Natural killer cell (primary cell): ENCODE data around the gene TMEM271. TPM values are rescaled to one million over a fixed set of nuclear protein-coding genes. Genes with fewer than 3 reads are reported as not detected.

Experiments used
- ATAC-seq, 3 donors: fragments of 150-1000 bp in 2 of 3; fragments of 200-7000 bp in 1 of 3; cut with Tn5 transposase; 1 replicate in 1 of 3; 2 replicates in 2 of 3; pipeline ENCODE4 v1.10.0; 2021; ENCODE audit warnings: mild to moderate bottlenecking in 2 of 3, moderate library complexity in 2 of 3
- DNase-seq, 2 donors: peaks; one replicate each; pipeline versions ENCODE4 v3.0.0 to v3.0.0-alpha.2; 2013 to 2021; ENCODE audit warnings: mixed read lengths in 1 of 2
- H3K27ac ChIP-seq: one replicate; pipeline ENCODE4 v1.5.1; 2013; ENCODE audit warnings: mild to moderate bottlenecking, low read length
- H3K27me3 ChIP-seq: one replicate; pipeline ENCODE4 v1.6.1; 2013; ENCODE audit warnings: low read length; ENCODE audit not compliant: control insufficient read depth, insufficient read depth
- H3K36me3 ChIP-seq: one replicate; pipeline ENCODE4 v1.6.1; 2013; ENCODE audit warnings: low read length; ENCODE audit not compliant: control insufficient read depth, insufficient read depth
- H3K4me1 ChIP-seq: one replicate; pipeline ENCODE4 v1.6.1; 2013; ENCODE audit warnings: low read length; ENCODE audit not compliant: control insufficient read depth, insufficient read depth
- H3K4me3 ChIP-seq: one replicate; pipeline ENCODE4 v1.5.1; 2013; ENCODE audit warnings: low read length
- H3K9me3 ChIP-seq: one replicate; pipeline ENCODE4 v1.6.1; 2013; ENCODE audit warnings: low read length; ENCODE audit not compliant: control insufficient read depth, insufficient read depth
- H3K27ac Mint-ChIP-seq, 2 donors: one replicate each; pipeline ENCODE4 v1.8.0; 2022; ENCODE audit warnings: mild to moderate bottlenecking in 2 of 2, mixed read lengths in 2 of 2, moderate library complexity in 1 of 2
- H3K27me3 Mint-ChIP-seq, 2 donors: one replicate each; pipeline ENCODE4 v1.8.0; 2022; ENCODE audit warnings: low read depth in 2 of 2, mixed read lengths in 2 of 2
- H3K36me3 Mint-ChIP-seq: one replicate; pipeline ENCODE4 v1.8.0; 2022; ENCODE audit warnings: mixed read lengths
- H3K4me1 Mint-ChIP-seq, 2 donors: one replicate each; pipeline ENCODE4 v1.8.0; 2022; ENCODE audit warnings: mixed read lengths in 2 of 2
- H3K4me3 Mint-ChIP-seq: one replicate; pipeline ENCODE4 v1.8.0; 2022; ENCODE audit warnings: mild to moderate bottlenecking, moderate library complexity, mixed read lengths
- H3K9me3 Mint-ChIP-seq, 2 donors: one replicate each; pipeline ENCODE4 v1.8.0; 2022; ENCODE audit warnings: mixed read lengths in 2 of 2
- WGBS: methylation state at CpG from one replicate; pipeline ENCODE4 v1.1.7; 2013; ENCODE audit warnings: missing lambda C conversion rate; ENCODE audit not compliant: insufficient coverage; 5-methylcytosine and 5-hydroxymethylcytosine counted together
- intact Hi-C: fragments of 100-400 bp; cut with micrococcal nuclease; formaldehyde crosslinking; loops from one replicate; pipeline ENCODE4 v1.14.2; 2022
- total RNA-seq, 4 donors: library from RNA; stranded (reverse); fragments of 120-200 nt in 1 of 4; gene quantifications; one replicate each; pipeline versions ENCODE4 v1.2.3 to v1.2.4, GENCODE V29; 2013 to 2022
- TF ChIP-seq, protein P1 (sequence below): fragments of 200-600 bp; IDR thresholded peaks from one replicate; pipeline ENCODE4 v1.8.0; 2022; ENCODE audit warnings: antibody characterized with exemption

The TMEM271 gene
- total RNA-seq, 3 donors from 2014 or later (not counting 1 experiment from before 2014, with no cell fraction given), result not detected

DNA sequence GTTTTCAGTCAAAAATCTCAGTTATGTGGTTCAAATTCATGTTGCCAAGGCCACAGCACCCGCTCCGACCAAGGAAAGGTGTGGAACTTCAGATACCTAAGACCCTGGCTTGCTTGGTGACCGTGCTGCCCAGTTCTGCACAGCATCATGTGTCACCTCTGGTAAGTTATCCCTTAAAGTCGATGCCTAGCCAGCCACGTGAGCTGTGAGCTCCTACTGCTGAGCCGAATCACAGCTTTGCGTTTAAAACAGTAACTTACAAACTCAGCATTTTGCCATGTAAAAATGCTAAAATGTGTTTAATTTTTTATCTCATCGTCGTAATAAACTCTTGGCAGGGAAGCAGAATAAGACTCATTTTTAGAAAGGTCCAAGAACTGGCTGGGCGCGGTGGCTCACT lies 5.3 kb downstream of the TMEM271 start:
- no peaks in the 10 kb centered on the region for H3K9me3 ChIP-seq
- 93% methylated on average over 11 of the region's 11 CpGs for WGBS
- TF ChIP-seq, protein P1, sequence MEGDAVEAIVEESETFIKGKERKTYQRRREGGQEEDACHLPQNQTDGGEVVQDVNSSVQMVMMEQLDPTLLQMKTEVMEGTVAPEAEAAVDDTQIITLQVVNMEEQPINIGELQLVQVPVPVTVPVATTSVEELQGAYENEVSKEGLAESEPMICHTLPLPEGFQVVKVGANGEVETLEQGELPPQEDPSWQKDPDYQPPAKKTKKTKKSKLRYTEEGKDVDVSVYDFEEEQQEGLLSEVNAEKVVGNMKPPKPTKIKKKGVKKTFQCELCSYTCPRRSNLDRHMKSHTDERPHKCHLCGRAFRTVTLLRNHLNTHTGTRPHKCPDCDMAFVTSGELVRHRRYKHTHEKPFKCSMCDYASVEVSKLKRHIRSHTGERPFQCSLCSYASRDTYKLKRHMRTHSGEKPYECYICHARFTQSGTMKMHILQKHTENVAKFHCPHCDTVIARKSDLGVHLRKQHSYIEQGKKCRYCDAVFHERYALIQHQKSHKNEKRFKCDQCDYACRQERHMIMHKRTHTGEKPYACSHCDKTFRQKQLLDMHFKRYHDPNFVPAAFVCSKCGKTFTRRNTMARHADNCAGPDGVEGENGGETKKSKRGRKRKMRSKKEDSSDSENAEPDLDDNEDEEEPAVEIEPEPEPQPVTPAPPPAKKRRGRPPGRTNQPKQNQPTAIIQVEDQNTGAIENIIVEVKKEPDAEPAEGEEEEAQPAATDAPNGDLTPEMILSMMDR, result no peak
- no peaks in the 10 kb centered on the region for H3K4me1 ChIP-seq
- no peak for ATAC-seq
- Mint-ChIP-seq H3K9me3 (no peaks in the 10 kb centered on the region), H3K36me3 (no peaks in the 10 kb centered on the region), H3K27ac (no peak overlapping the region), H3K4me1 (no peaks in the 10 kb centered on the region), H3K4me3 (no peak overlapping the region), H3K27me3 (peaks cover 27 to 36% of the 10 kb centered on the region in 2 donors)
- intact Hi-C loops, result no loop called here
- no peaks in the 10 kb centered on the region for H3K36me3 ChIP-seq
- no peak for DNase-seq
- H3K4me3 ChIP-seq, result no peak overlapping the region
- no peak overlapping the region for H3K27ac ChIP-seq
- peaks cover 20% of the 10 kb centered on the region for H3K27me3 ChIP-seq

DNA sequence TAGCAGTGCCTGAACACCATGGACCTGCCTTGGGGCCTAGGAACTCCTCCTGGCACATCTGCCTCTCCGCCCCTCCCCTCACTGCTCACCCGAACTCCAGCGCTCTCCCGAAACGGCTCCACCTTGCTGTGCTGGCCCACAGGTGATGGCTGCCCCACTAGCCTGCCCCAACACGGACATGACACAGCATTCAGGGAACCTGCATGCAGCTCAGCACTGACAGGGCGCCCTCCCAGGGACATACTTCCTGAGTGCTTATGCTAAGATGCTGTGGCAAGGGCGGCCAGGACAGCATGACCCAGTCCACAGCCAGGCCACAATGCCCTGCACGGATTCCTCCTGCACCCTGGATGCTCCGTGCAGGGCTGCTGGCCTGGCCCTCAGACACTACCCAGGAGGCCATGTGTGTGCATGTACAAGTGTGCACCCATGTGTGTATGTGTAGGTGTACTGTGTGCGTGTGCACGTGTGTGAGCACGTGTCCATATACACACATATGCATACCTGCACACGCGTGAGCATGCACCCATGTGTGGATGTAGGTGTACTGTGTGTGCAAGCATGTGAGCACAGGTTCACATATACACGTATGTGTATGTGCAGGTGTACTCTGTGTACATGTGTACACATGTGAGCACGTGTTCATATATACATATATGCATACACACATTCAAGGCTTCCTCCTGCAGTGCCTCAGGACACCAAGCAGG lies 6.0 kb downstream of the TMEM271 start:
- H3K4me3 Mint-ChIP-seq, result no peak overlapping the region
- H3K27me3 ChIP-seq, result peaks cover 20% of the 10 kb centered on the region
- ATAC-seq (peak in 1 of 3 donors; percentile 30), DNase-seq (no peak)
- H3K4me3 ChIP-seq, result no peak overlapping the region
- H3K27ac Mint-ChIP-seq, result no peak overlapping the region
- H3K27ac ChIP-seq, result no peak overlapping the region
- no peaks in the 10 kb centered on the region for H3K9me3 ChIP-seq
- H3K36me3 ChIP-seq, result no peaks in the 10 kb centered on the region
- no peaks in the 10 kb centered on the region for H3K4me1 ChIP-seq
- H3K4me1 Mint-ChIP-seq, result no peaks in the 10 kb centered on the region
- H3K27me3 Mint-ChIP-seq, result peaks cover 27 to 36% of the 10 kb centered on the region in 2 donors
- 77% methylated on average over 10 of the region's 17 CpGs for WGBS
- intact Hi-C loops, result no loop called here
- peaks cover 2% of the 10 kb centered on the region in 2 donors for H3K9me3 Mint-ChIP-seq
- TF ChIP-seq, protein P1, result no peak
- H3K36me3 Mint-ChIP-seq, result no peaks in the 10 kb centered on the region

DNA sequence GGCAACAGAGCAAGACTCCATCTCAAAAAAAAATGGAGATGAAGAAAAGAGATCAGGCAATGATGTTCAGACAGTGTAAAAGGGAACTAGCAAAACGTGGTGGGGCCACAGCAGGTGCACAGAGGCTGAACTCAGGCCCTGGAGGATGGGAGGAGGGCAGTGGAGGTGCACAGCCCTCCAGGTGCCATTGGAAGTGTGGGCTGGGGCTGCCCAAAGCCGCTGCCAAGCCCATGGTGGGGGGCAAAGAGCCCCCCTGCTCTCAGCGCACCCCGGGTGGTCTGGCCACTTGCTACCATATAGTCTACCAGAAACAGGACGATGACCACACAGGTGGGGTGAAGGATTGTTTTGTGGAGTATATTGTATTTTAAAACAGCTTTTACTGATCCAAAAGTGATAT lies 7.1 kb downstream of the TMEM271 start:
- Histone ChIP-seq H3K4me3 (no peak overlapping the region), H3K9me3 (no peaks in the 10 kb centered on the region), H3K4me1 (no peaks in the 10 kb centered on the region), H3K36me3 (no peaks in the 10 kb centered on the region), H3K27me3 (peaks cover 14% of the 10 kb centered on the region), H3K27ac (no peak overlapping the region)
- DNase-seq, result no peak
- Mint-ChIP-seq H3K9me3 (peaks cover 2 to 6% of the 10 kb centered on the region in 2 donors), H3K27ac (no peak overlapping the region), H3K27me3 (peaks cover 21 to 29% of the 10 kb centered on the region in 2 donors), H3K36me3 (no peaks in the 10 kb centered on the region), H3K4me3 (no peak overlapping the region), H3K4me1 (no peaks in the 10 kb centered on the region)
- TF ChIP-seq, protein P1, result no peak
- intact Hi-C loops, result no loop called here
- WGBS, result 74% methylated on average over 5 of the region's 5 CpGs
- no peak for ATAC-seq

DNA sequence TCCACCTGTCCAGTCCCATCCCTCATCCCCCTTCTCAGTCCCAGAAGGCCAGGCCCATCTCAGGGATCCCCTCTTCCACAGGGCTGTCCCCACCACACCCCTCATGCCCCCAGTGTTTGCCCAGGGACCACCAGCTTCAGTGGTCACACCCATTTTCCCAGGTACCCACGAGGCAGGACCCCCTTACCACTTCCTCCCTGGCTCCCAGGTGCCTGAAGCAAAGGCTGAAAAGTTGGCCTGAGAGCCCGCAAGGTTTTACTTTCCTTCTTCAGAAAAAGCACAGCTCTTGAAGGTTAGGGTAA lies 7.8 kb downstream of the TMEM271 start:
- H3K4me3 ChIP-seq, result no peak overlapping the region
- intact Hi-C loops, result no loop called here
- Mint-ChIP-seq H3K4me3 (no peak overlapping the region), H3K27ac (no peak overlapping the region), H3K9me3 (peaks cover 2 to 6% of the 10 kb centered on the region in 2 donors), H3K36me3 (no peaks in the 10 kb centered on the region), H3K27me3 (peaks cover 15 to 22% of the 10 kb centered on the region in 2 donors), H3K4me1 (no peaks in the 10 kb centered on the region)
- WGBS, result 27% methylated on average over 1 of the region's 2 CpGs
- H3K36me3 ChIP-seq, result no peaks in the 10 kb centered on the region
- no peaks in the 10 kb centered on the region for H3K9me3 ChIP-seq
- no peak for ATAC-seq
- TF ChIP-seq, protein P1, result no peak
- DNase-seq, result no peak
- H3K4me1 ChIP-seq, result no peaks in the 10 kb centered on the region
- no peak overlapping the region for H3K27ac ChIP-seq
- peaks cover 9% of the 10 kb centered on the region for H3K27me3 ChIP-seq
